ENCODE results near the gene CST3.

DNA sequence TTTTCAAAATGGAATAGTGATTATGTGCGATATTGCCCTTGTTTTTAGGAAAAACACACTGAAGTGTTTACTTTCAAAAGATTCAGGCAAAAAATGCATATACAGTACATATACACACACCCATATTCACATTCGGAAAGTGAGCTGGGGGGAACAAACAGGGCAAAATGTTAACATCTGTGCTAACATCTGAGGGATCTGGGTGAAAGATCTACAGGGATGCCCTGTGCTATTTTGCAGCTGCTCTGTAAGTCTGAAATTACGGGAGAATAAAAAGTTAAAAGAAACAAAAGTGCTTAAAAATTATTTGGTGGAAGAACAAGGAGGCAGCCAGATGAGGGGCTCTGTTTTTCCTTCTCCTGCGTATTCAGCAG, 860 bp downstream of the CST3 start:
- TF ChIP-seq, protein P1, sequence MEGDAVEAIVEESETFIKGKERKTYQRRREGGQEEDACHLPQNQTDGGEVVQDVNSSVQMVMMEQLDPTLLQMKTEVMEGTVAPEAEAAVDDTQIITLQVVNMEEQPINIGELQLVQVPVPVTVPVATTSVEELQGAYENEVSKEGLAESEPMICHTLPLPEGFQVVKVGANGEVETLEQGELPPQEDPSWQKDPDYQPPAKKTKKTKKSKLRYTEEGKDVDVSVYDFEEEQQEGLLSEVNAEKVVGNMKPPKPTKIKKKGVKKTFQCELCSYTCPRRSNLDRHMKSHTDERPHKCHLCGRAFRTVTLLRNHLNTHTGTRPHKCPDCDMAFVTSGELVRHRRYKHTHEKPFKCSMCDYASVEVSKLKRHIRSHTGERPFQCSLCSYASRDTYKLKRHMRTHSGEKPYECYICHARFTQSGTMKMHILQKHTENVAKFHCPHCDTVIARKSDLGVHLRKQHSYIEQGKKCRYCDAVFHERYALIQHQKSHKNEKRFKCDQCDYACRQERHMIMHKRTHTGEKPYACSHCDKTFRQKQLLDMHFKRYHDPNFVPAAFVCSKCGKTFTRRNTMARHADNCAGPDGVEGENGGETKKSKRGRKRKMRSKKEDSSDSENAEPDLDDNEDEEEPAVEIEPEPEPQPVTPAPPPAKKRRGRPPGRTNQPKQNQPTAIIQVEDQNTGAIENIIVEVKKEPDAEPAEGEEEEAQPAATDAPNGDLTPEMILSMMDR (IDR thresholded peaks at IDR 0.05) = no peak
- TF ChIP-seq POLR2A (IDR thresholded peaks at IDR 0.05) = no peak

Data from vagina (tissue), 2 donors.